Caki2 (cell line): ENCODE measurements around the gene FBXW2. TPM values are rescaled to one million over a fixed set of nuclear protein-coding genes. Genes with fewer than 3 reads are reported as not detected.

Experiments
- DNase-seq: peaks from one replicate; pipeline ENCODE4 v3.0.0-alpha.2; 2015; ENCODE audit warnings: low read depth
- in situ Hi-C: cut with HindIII; loops from 2 replicates; pipeline ENCODE4 v1.10.0; 2016; ENCODE audit warnings: low sequenced_read_pairs, low pct_unique_long_range_greater_than_20kb, mixed read lengths
- total RNA-seq: library from RNA; depleted of rRNA; stranded (reverse); fragments of >200 nt; shearing (Covaris generic); gene quantifications from 2 replicates; pipeline ENCODE4 v1.2.3, GENCODE V29; 2014; ENCODE audit warnings: low replicate concordance

The FBXW2 gene
- total RNA-seq, 1 experiment from 2014 or later = 15.1 TPM

DNA sequence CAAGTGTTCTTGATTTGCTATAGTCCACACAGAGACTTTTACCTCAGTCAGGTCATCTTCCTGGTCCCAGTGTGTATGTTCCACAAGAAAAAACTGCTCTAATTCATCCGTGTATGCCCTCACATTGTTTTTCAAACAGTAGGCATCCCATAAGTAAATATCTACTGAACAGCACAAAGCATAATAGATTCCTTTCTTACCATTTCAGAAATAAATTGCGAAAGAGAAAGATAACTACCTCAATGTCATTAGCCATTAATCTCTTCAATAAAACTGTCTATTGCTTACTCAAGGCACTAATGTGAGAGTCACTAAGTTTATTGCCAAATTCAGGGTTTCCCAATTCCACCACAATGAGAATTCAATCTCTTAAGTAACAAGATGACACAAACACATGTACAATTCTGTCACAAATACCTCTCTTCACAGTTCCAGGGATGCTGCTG, 9.6 kb downstream of the FBXW2 start:
- in situ Hi-C loops = no loop called here
- peak; percentile 4 for DNase-seq

DNA sequence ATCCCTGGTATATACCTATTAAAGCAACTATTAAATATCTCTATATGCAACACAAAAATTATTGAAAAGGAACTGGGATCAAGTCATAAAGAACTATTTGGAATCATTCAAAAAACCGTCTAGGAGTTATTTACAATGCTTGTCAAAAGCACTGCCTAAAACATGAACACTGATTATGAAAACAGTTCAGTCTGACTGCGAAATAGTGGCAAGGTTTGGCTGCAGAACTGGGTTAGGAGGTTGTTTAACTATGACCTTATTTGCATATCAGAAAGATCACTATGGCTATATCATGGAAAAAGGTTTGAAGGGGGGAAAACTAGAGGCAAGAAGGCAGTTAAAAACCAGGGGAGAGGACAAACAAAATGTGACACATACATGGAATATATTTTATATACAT, 12.0 kb downstream of the FBXW2 start:
- in situ Hi-C loops = no loop called here
- DNase-seq = no peak

DNA sequence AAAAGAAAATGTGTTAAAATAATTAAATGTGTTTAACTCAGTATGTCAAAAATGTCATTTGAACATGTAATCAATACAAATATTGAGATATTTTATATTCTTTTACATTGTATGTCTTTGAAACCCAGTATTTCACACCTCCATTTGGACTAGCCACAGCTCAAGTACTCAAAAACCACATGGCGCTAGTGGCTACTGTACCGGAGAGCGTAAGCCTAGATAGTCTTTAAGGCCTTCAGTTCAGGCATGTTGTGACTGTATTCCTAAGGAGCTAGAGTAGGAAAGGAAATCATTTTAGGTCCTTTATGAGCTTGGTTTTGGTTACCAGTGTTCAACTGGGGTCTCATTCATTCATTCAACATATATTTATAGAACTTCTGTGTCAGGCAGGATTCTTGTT, 12.8 kb downstream of the FBXW2 start:
- DNase-seq = no peak
- in situ Hi-C loops = no loop called here

DNA sequence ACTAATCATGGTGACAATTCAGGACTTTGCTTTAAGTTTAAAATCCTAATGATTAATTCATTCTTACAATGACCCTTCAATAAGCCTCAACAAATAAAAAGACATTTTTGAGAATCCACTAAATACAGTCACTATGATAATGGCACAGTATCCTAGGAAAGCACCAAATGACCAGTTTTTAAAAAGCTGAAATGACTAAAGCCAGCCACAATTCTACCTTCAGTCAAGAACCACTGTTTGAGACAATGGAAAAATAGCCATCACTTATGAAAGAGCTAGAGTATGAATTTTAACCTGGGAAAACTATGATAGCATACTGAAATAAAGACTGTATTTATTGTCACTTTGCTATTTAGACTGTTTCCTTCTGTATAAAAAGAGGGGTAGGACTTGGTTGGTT, 14.0 kb downstream of the FBXW2 start:
- in situ Hi-C loops = no loop called here
- DNase-seq = no peak

DNA sequence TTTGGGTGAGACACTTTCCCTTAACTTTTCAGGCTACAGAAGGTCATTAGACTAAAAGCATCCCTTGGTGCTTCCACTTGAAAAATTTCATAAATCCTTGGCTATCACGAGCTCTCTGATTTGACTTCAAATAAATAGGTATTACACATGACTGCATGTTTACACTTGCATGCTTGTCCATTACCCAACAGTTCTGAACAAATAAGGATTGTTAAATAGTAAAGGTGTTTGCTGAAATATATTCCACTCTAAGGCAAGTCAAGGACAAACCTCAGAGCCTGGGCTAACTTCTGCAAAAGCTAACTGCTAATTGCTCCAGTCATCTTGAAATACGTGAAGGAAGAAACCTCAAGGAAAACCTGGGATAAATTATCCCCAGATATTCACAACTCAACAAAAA, 14.5 kb downstream of the FBXW2 start:
- in situ Hi-C loops = no loop called here
- DNase-seq = no peak

DNA sequence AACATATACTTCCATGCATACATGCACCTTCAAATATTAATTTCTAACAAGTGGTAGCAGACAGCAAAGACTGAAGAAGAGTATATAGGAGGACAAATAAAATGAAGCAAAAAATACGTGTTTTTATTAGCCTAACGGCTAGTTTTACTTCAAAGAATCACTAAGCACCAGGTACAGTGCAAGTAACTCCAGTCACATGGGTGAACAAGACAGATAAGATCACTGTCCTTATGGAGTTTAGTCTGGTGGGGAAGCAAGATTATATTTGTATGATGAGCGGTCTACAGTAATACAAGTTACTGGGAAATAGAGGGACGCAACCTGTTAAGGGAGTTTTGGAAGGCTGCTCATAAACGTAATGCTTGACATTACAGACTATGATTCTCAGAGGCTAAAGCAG, 16.0 kb downstream of the FBXW2 start:
- in situ Hi-C loops = no loop called here
- no peak for DNase-seq

DNA sequence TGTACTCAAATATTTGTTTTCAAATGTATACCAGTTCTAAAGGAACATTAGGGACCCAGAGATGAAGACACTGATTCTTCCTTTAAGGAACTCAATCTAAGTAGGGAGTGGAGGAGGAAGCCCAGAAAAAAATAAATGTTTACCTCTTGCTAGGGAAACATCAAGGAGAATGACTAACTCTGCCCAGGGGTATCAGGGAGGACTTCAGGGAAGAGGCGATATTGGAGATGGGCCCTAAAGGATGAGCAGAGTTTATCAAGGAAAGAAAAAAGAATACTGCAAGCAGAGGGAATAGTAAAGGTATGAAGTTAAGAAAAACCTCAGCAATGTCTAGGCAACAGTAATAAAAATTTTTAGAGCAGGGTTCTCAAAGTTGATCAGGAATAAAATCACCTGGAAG, 16.4 kb downstream of the FBXW2 start:
- no peak for DNase-seq
- in situ Hi-C loops = no loop called here

DNA sequence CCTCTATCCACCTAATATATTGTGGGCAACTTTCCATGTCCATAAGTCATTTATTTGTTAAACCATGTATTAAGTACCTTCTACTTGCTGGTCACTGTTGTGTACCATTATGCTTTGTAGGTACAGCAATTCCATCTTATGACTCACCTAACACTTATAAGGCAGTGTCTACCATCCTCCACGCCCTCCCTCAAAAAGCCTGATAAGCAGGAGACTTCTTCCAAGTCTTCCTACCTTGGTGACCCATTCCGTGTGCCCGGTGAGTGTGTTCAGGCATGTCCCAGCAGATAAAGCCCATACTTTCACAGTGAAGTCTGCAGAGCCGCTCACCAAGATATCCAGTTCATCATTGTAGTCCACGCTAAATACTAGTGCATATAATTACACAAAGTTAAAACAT, 17.4 kb downstream of the FBXW2 start:
- DNase-seq = no peak
- in situ Hi-C loops = no loop called here

DNA sequence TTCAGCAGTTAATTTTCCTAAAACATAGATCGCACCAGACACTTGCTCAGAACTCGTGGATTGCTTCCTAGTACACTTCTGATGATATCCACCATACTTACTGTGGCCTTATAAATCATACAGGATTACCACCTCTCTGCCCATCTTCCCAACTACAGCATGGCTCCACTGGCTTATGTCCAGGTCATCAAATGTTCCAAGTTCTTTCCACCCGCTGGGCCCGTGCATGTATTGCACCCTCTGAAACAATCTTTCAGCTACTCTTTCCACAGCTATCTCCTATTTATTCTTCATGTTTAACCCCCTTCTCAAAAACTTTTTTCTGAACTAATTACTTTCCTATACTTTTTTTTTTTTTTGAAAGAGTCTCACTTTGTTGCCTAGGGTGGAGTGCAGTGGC, 18.5 kb downstream of the FBXW2 start:
- no peak for DNase-seq
- in situ Hi-C loops = no loop called here

DNA sequence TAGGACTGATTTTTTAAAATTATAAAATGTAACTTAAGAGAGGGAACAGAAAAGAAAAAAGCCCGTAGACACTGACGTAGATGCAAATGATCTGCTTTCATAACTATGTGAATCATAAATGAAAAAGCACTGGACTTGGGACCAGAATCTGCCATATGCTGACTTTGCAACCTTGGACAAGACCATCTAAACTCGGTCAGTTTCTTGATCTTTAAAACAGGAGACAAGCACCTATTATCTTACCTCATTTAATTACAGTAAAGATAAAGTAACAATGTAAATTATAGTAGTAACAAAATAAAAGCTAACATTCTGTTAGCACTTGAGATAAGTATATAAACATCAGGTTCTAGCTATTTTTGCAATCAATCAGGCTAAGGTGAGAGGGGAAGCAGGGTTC, 20.0 kb downstream of the FBXW2 start:
- in situ Hi-C loops = no loop called here
- no peak for DNase-seq

DNA sequence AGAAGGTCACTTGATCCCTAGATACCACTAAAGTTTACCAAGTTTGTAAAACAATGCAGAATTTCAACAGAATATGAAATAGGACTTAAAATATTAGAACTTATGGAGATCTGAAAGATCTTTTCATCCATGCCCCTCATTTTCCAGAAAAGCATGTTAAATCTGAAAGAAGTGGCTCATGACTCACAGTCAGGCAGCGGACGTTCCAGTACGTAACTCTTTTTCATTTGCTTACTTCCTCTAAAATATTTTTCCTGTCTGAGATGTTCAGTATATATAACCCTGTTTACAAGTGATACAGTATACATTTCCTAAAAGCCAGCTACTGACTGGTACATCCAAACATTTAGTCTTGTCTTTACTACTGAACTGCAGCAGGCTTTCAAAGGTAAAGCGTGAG, 22.3 kb downstream of the FBXW2 start:
- in situ Hi-C loops = no loop called here

DNA sequence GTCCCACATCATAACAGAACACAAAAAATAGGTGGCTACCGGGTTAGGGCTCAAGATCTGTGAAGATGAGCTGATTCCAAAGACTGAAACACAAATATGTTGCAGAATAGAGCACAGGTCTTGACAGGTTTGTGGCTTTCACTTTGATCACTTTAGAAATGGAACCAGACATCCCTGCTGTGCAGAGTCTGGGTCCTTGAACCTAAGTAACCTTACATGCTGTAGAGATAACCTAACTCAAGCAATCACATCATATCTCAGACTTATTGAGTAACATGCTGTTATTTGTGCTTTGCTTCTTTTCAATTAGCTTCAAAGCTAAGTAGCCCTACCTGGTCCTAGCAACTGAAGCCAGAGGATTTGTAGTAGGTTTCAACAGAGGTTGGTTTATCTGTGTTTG, 24.3 kb downstream of the FBXW2 start:
- in situ Hi-C loops = no loop called here
- no peak for DNase-seq

More for the DNA sequence above, 22.3 kb downstream of the FBXW2 start:
- no peak for DNase-seq

DNA sequence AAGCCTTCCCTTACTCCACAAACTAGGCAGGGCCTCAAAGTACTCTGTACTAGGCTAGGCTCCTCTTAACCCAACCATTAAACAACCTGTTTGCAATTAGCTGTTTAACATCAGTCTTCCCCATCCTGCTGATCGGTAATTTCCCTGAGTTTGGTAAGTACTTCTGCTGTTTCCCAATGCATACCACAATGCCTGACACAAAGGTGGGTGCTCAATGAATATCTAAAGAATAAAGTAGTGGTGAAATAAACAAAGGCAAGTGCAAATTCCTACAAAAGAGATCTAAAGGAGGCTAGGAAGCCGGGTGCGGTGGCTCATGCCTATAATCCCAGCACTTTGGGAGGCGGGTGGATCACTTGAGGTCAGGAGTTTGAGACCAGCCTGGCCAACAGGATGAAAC, 25.0 kb downstream of the FBXW2 start:
- DNase-seq = no peak
- in situ Hi-C loops = no loop called here

DNA sequence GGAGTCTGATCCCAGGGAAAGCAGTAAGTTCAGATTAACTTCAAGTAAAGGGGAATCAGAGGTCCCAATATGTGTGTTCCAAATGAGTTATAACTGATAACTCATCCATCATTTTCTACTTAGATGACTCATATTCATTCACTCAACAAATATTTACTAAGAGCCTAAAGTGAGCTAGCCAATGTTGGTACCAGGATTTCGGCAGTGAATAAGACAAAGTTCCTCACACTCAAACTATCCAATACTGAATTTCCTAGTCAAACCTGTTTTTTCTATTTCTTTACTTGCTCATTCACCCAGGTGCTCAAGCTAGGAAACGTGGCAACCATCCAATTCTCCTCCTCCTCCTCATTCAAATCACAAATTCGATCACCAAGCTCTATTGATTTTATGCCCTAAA, 25.8 kb downstream of the FBXW2 start:
- no peak for DNase-seq
- in situ Hi-C loops = no loop called here

DNA sequence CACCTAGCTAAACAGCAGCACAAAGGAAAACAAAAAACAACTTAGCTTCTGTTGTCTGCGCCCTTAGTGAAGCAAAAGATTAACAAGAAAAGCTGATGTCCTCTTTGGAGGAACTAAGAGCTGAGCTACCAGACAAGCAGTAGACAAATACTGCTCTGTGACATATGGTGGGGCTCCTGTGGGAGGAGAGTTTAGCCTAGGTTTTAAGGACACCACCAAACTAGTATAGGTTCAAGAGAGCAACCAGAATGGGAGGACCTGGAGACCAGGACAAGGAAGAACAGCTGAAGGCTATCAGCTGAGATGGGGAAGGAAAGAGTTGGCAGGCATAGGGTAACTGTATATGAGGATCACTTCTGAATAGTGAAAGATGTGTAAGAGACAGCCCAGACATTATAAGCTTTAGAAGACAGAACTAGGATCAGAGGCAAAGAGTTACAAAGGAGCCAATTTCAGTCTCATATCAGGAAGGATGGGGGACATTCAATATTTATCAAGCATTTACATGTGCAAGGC, 27.2 kb downstream of the FBXW2 start:
- DNase-seq = no peak
- in situ Hi-C loops = no loop called here

DNA sequence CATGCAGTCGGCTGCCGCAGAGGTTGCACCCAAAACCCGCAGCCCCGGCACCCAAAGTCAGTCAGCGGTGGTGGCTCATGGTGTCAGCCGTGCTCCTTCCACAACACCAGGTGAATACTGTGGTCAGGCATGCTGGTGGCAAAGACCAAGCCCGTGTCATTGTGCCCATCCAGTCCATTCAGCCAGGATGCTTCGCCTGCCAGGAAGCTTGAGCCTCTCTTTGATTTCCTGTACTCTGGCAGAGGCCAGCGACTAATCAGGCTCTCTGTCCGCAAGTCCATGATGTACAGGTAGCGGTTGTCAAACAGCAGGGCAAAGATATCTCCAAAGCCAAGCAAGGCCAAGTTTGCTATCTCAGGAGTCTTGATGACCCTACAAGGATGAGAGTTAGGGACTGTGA, 28.7 kb downstream of the FBXW2 start:
- DNase-seq = no peak
- in situ Hi-C loops = no loop called here

DNA sequence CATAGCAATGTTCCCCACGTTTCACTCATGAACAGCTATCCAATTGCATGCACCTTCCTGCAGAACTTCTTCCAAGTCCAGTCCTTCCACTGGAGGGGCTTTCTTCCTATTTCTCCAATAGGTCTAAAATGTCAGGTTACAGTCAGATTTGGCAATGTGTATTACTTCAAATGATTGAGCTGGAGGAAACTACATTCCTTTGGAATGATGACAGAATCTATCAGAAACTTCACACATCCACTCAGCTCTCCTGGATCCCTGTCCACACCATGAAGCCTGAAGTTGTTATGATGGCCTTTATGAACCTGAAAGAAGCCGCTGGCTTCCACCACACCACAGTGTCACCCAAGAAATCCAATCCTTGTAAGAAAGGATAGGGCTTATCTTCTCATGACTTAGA, 32.2 kb downstream of the FBXW2 start:
- DNase-seq = no peak

DNA sequence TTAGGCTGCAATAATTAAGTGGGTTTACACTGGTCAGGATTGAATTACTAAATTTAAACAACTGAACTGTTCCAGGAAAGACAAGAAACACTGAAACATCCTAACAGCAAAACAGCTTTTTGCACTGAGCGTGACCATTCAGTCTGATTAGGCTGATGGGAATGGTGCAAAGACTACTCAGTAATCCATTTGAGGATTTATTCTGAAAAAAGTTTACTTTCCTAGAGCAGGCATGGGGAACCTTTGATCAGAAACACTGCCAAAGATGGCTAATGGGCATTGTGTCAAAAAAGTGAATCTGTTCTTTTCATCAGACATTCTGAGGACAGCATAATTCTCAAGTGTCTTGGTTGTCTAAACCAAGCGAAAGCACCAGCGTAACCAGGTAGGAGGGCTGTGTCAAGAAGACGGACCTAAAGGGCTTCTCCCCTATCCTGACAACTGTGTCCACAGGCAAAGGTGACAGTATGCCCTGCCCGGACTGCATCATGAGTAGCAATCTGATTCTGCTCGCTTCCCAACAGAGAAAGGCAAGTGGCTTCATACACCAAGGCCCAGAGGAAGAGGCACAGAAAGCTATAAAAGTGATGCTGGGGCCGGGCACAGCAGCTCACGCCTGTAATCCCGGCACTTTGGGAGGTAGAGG, 33.3 kb downstream of the FBXW2 start:
- no peak for DNase-seq
- in situ Hi-C loops = no loop called here

More for the DNA sequence above, 32.2 kb downstream of the FBXW2 start:
- in situ Hi-C loops = no loop called here

DNA sequence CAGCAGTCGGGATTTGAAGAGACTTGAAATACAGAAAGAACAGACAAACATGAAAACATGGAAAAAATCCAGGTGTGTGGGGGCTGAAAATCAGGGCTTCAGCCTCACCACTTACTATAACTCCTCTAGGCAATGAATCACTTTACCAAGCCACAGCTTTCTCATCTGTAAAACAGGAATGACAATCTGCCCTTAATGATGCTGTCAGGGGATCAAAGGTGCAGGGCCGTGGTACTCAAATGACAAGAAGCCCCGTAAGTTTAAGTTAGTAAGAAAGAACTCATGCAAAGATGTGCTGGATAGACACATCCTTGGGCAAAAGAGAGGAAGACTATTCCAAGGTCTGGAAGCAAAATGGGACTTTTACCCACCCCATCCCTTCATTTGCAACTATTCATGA, 34.7 kb downstream of the FBXW2 start:
- no peak for DNase-seq
- in situ Hi-C loops = no loop called here
